HG02678 (cell line): ENCODE data around the gene EML4.
A peak's percentile ranks its signal among the peaks of the same experiment; 100 is the strongest.
"Not testable (repeated sequence)": the region's sequence is repeated elsewhere in the genome, so short reads cannot be mapped to it uniquely, and the experiment has no call there.

Experiments used
- ATAC-seq: cut with Tn5 transposase; IDR thresholded peaks from one replicate; pipeline ENCODE4 v1.9.1; 2021; ENCODE audit warnings: mild to moderate bottlenecking, moderate library complexity; ENCODE audit not compliant: unreplicated experiment

EML4 gene

GRCh38 chr2:42170619-42171395, 1.7 kb downstream of the EML4 start:
- ATAC-seq, result no peak

GRCh38 chr2:42171396-42171980, 2.3 kb downstream of the EML4 start:
- peak; percentile 30 for ATAC-seq

- ATAC-seq, result no peak
Measured at GRCh38 chr2:42172020-42172419, 2.9 kb downstream of the EML4 start.

GRCh38 chr2:42172566-42172965, 3.4 kb downstream of the EML4 start:
- ATAC-seq, result no peak

GRCh38 chr2:42173467-42173866, 4.3 kb downstream of the EML4 start:
- ATAC-seq, result not testable (repeated sequence)

GRCh38 chr2:42176992-42177738, 8.0 kb downstream of the EML4 start:
- no peak for ATAC-seq

GRCh38 chr2:42178335-42178734, 9.2 kb downstream of the EML4 start:
- no peak for ATAC-seq

- no peak for ATAC-seq
Measured at GRCh38 chr2:42180300-42180699, 11.1 kb downstream of the EML4 start.

- no peak for ATAC-seq
Measured at GRCh38 chr2:42182654-42183308, 13.6 kb downstream of the EML4 start.

GRCh38 chr2:42183775-42184174, 14.6 kb downstream of the EML4 start:
- peak; percentile 58 for ATAC-seq

GRCh38 chr2:42184346-42184745, 15.2 kb downstream of the EML4 start:
- no peak for ATAC-seq

- no peak for ATAC-seq
Measured at GRCh38 chr2:42185220-42185921, 16.2 kb downstream of the EML4 start.

GRCh38 chr2:42186366-42186765, 17.2 kb downstream of the EML4 start:
- no peak for ATAC-seq

GRCh38 chr2:42186945-42187632, 17.9 kb downstream of the EML4 start:
- no peak for ATAC-seq

- ATAC-seq, result no peak
Measured at GRCh38 chr2:42187886-42188285, 18.7 kb downstream of the EML4 start.

GRCh38 chr2:42189235-42189566, 20.0 kb downstream of the EML4 start:
- no peak for ATAC-seq

GRCh38 chr2:42190191-42190590, 21.0 kb downstream of the EML4 start:
- no peak for ATAC-seq

- no peak for ATAC-seq
Measured at GRCh38 chr2:42191285-42192009, 22.3 kb downstream of the EML4 start.

- no peak for ATAC-seq
Measured at GRCh38 chr2:42192010-42192373, 22.8 kb downstream of the EML4 start.
